Measurements from ENCODE around the gene SPTBN4.

DNA sequence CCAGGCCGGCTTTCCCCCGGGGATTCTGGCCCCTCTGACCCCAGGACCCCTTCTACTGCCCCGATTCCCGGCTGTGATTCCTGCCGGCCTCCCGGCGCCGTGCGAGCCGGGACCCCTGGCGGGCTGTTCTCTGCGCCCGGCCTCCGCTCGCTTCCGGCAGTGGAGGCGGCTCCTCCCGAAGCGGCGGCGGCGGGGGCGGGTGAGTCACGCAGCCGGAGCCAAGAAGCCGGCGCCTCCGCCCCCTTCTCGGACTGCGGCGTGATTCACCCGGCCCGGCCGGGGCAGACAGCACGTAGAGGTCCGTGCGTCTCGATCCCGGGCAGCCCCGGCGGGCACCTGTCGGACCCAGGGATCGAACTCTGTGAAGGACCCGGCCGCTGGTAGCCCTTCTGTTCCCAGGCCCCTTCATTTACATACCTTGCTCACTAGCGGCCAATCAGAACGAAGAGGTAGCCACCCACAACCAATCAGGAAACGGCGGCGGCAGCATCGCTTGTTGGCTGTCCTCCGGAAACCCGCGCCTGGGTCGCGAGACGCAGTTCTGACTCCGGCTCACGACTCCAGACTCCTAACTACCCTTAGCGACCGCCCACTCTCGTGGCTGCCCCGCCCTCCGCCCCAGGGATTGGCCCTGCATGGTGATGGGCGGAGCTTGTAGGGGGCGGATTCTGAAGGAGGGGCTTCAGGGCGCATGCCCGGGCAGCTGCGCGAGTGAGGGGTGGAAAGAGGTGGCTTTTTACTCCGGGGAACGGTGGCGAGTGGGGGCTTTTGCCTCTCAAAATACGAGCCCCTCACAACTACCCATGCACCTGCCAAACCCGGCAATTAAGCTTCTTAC, 41.1 kb upstream of the SPTBN4 start, which contains the start of gene SERTAD1:
- TF ChIP-seq, protein P1, sequence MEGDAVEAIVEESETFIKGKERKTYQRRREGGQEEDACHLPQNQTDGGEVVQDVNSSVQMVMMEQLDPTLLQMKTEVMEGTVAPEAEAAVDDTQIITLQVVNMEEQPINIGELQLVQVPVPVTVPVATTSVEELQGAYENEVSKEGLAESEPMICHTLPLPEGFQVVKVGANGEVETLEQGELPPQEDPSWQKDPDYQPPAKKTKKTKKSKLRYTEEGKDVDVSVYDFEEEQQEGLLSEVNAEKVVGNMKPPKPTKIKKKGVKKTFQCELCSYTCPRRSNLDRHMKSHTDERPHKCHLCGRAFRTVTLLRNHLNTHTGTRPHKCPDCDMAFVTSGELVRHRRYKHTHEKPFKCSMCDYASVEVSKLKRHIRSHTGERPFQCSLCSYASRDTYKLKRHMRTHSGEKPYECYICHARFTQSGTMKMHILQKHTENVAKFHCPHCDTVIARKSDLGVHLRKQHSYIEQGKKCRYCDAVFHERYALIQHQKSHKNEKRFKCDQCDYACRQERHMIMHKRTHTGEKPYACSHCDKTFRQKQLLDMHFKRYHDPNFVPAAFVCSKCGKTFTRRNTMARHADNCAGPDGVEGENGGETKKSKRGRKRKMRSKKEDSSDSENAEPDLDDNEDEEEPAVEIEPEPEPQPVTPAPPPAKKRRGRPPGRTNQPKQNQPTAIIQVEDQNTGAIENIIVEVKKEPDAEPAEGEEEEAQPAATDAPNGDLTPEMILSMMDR (IDR thresholded peaks at IDR 0.05) = peak; percentile 77
- TF ChIP-seq EZH2phosphoT487 (IDR thresholded peaks at IDR 0.05; ENCODE audit: borderline replicate concordance, low read depth) (no peak), TAF1 (IDR thresholded peaks at IDR 0.05; ENCODE audit: borderline replicate concordance, low read depth, low read length) (peak; percentile 84), TEAD4 (IDR thresholded peaks at IDR 0.05; ENCODE audit: borderline replicate concordance, insufficient read depth) (peak; percentile 56; the same call in 1 of the 2 replicates), GATA2 (CRISPR knock-in tag; IDR thresholded peaks at IDR 0.05) (no peak), PBX3 (IDR thresholded peaks at IDR 0.05) (no peak), MEF2A (IDR thresholded peaks at IDR 0.05; ENCODE audit: borderline replicate concordance, low read depth) (no peak), GABPA (IDR thresholded peaks at IDR 0.05; ENCODE audit: low read depth) (no peak; the same call in 1 of the 2 replicates)
- TF ChIP-seq, protein P2, sequence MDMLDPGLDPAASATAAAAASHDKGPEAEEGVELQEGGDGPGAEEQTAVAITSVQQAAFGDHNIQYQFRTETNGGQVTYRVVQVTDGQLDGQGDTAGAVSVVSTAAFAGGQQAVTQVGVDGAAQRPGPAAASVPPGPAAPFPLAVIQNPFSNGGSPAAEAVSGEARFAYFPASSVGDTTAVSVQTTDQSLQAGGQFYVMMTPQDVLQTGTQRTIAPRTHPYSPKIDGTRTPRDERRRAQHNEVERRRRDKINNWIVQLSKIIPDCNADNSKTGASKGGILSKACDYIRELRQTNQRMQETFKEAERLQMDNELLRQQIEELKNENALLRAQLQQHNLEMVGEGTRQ (IDR thresholded peaks at IDR 0.05; ENCODE audit: borderline replicate concordance, low read depth, low read length) = no peak
- TF ChIP-seq, protein P3, sequence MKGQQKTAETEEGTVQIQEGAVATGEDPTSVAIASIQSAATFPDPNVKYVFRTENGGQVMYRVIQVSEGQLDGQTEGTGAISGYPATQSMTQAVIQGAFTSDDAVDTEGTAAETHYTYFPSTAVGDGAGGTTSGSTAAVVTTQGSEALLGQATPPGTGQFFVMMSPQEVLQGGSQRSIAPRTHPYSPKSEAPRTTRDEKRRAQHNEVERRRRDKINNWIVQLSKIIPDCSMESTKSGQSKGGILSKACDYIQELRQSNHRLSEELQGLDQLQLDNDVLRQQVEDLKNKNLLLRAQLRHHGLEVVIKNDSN (IDR thresholded peaks at IDR 0.05; ENCODE audit: borderline replicate concordance, low read depth) = no peak
- TF ChIP-seq, protein P4, sequence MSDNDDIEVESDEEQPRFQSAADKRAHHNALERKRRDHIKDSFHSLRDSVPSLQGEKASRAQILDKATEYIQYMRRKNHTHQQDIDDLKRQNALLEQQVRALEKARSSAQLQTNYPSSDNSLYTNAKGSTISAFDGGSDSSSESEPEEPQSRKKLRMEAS (IDR thresholded peaks at IDR 0.05; ENCODE audit: low read depth) = peak; percentile 21; the same call in 1 of the 2 replicates
